ENCODE data around the gene OFD1. TPM values are rescaled to one million over a fixed set of nuclear protein-coding genes. Genes with fewer than 3 reads are reported as not detected.

OFD1 gene
- total and polyA plus RNA-seq, 2 of the 8 experiments (the other 6 are each of a cell fraction or from before 2014, with no cell fraction given): 8.0 to 23.4 TPM

- no peak overlapping the region for H4K5ac ChIP-seq (ENCODE audit: insufficient read length, low read depth, low read length)
- no peak overlapping the region for H3K23ac ChIP-seq (ENCODE audit: insufficient read length)
- POLR2A ChIA-PET (ENCODE audit: partially characterized antibody): no interaction called here
- FAIRE-seq (no peak), DNase-seq (ENCODE audit: low read depth in 1 of 2, low spot score in 2 of 2) (no peak)
- no peak overlapping the region for H2BK15ac ChIP-seq (ENCODE audit: low read length)
- H2AK5ac ChIP-seq (ENCODE audit: low read depth, low read length): no peak overlapping the region
- no peak overlapping the region for H2BK20ac ChIP-seq (ENCODE audit: low read length)
- no peak overlapping the region for H4K8ac ChIP-seq (ENCODE audit: extremely low read depth, insufficient read depth, low read length)
- peaks cover 0 to 15% of the 10 kb centered on the region in 2 experiments; a peak in 2 of 4 replicates for H3K79me2 ChIP-seq (ENCODE audit: control insufficient read depth in 1 of 2, insufficient read depth in 2 of 2, low read length in 2 of 2)
- no peak overlapping the region for H2BK12ac ChIP-seq (ENCODE audit: low read depth, low read length)
- no peak overlapping the region for H3K56ac ChIP-seq (replicated peaks; ENCODE audit: insufficient read length, low read depth, low read length)
- no peaks in the 10 kb centered on the region for H3K79me1 ChIP-seq (ENCODE audit: low read depth, low read length)
- H3K18ac ChIP-seq (ENCODE audit: extremely low read depth, low read length): no peak overlapping the region
- H4K91ac ChIP-seq (replicated peaks; ENCODE audit: insufficient read length, low read length): no peak overlapping the region
- no peak overlapping the region for H3K14ac ChIP-seq (ENCODE audit: insufficient read length)
- H3K27ac ChIP-seq (ENCODE audit: low read depth, low read length): no peak overlapping the region
- no peak overlapping the region for H3K4me3 ChIP-seq (ENCODE audit: extremely low read depth in 1 of 4, insufficient read depth in 2 of 4, low read depth in 3 of 4, low read length in 4 of 4)
- H2BK5ac ChIP-seq (ENCODE audit: low read depth, low read length): no peak overlapping the region
- no peaks in the 10 kb centered on the region for H3K23me2 ChIP-seq (ENCODE audit: low read depth, low read length)
- H3K4me2 ChIP-seq (ENCODE audit: insufficient read depth in 1 of 2, low read depth in 2 of 2, low read length in 2 of 2): no peak overlapping the region
- no peak overlapping the region for H3K4ac ChIP-seq (replicated peaks; ENCODE audit: insufficient read length, low read depth, low read length)
- no peaks in the 10 kb centered on the region for H3K27me3 ChIP-seq (replicated peaks in 1 of 4; ENCODE audit: control insufficient read depth in 3 of 4, extremely low read depth in 1 of 4, insufficient read depth in 3 of 4, low read length in 3 of 4)
- H3K4me1 ChIP-seq (replicated peaks in 1 of 4; ENCODE audit: control insufficient read depth in 3 of 4, insufficient read depth in 4 of 4, low read length in 3 of 4): peaks cover 0 to 7% (median 0%) of the 10 kb centered on the region in 4 experiments; a peak in 2 of 7 replicates
- H4K20me1 ChIP-seq (replicated peaks in 1 of 2; ENCODE audit: control insufficient read depth in 1 of 2, insufficient read depth in 2 of 2, low read length in 2 of 2): no peaks in the 10 kb centered on the region
- no peaks in the 10 kb centered on the region for H3K9me3 ChIP-seq (ENCODE audit: insufficient read depth in 2 of 2, low read depth in 1 of 2, low read length in 1 of 2)
- H2BK120ac ChIP-seq (replicated peaks; ENCODE audit: low read depth, low read length): no peak overlapping the region
- H2AFZ ChIP-seq (ENCODE audit: low read length): no peak overlapping the region
- 94% methylated on average over 2 of the region's 2 CpGs; no CpG with 5 or more reads in 1 of the 2 experiments for WGBS, 2 experiments (ENCODE audit: extremely low coverage in 1 of 2, insufficient coverage in 1 of 2, insufficient read length in 1 of 2, insufficient replicate concordance in 2 of 2, low coverage in 1 of 2, low lambda C conversion rate in 2 of 2, missing lambda C conversion rate in 1 of 2)
- H3K9ac ChIP-seq (replicated peaks in 1 of 4; ENCODE audit: extremely low read depth in 1 of 4, low read depth in 3 of 4, low read length in 3 of 4): no peak overlapping the region
- H3K36me3 ChIP-seq (ENCODE audit: control insufficient read depth in 2 of 4, insufficient read depth in 4 of 4, low read length in 3 of 4): no peaks in the 10 kb centered on the region
- CTCF ChIA-PET (ENCODE audit: partially characterized antibody): interaction anchor here (0.9 to 1.3 kb wide), 2 partner anchors 241 to 284 kb away, joined by 3 to 5 read pairs; no protein-coding TSS in a partner anchor
- TF ChIP-seq ZNF274 (IDR thresholded peaks at IDR 0.05; ENCODE audit: borderline replicate concordance, extremely low read depth, low read length): no peak
- TF ChIP-seq CEBPB (IDR thresholded peaks at IDR 0.05; ENCODE audit: low read depth, low read length): no peak
- TF ChIP-seq SIN3A (conservative IDR thresholded peaks at IDR 0.05 in 1 of 2, IDR thresholded peaks at IDR 0.05 in 1 of 2; ENCODE audit: low read depth in 1 of 2, low read length in 2 of 2): no peak
- TF ChIP-seq SRF (IDR thresholded peaks at IDR 0.05; ENCODE audit: low read depth, low read length): no peak
- no peak for TF ChIP-seq TAF7 (optimal IDR thresholded peaks at IDR 0.05; ENCODE audit: borderline replicate concordance, low read depth, low read length)
- TF ChIP-seq ASH2L (IDR thresholded peaks at IDR 0.05; ENCODE audit: low read length): no peak
- TF ChIP-seq CTCF (IDR thresholded peaks at IDR 0.05; ENCODE audit: control extremely low read depth in 1 of 3, insufficient read depth in 1 of 3, low read depth in 1 of 3, low read length in 3 of 3): no peak
Observed at GRCh38 chrX:13791145-13791544, 56.6 kb downstream of the OFD1 start.

Measured in H1 (cell line).